GM21737 (cell line): ENCODE measurements around the gene REXO5.
"Not testable (repeated sequence)": the region's sequence is repeated elsewhere in the genome, so short reads cannot be mapped to it uniquely, and the experiment has no call there.

ENCODE experiments used
- ATAC-seq: cut with Tn5 transposase; IDR thresholded peaks from one replicate; pipeline ENCODE4 v1.9.1; 2021; ENCODE audit warnings: mild to moderate bottlenecking, moderate library complexity; ENCODE audit not compliant: unreplicated experiment

The REXO5 gene

GRCh38 chr16:20798364-20798763, 8.0 kb upstream of the REXO5 start:
- ATAC-seq = no peak

GRCh38 chr16:20799599-20799998, 6.7 kb upstream of the REXO5 start:
- ATAC-seq = no peak

- ATAC-seq = no peak
Measured at GRCh38 chr16:20801278-20801677, 5.0 kb upstream of the REXO5 start.

- ATAC-seq = no peak
Measured at GRCh38 chr16:20803192-20803560, 3.2 kb upstream of the REXO5 start.

- ATAC-seq = no peak
Measured at GRCh38 chr16:20803561-20804214, 2.6 kb upstream of the REXO5 start.

- not testable (repeated sequence) for ATAC-seq
Measured at GRCh38 chr16:20805684-20806167, 601 bp upstream of the REXO5 start.

- no peak for ATAC-seq
Measured at GRCh38 chr16:20807862-20808261, 1.5 kb downstream of the REXO5 start.

GRCh38 chr16:20811889-20812439, 5.6 kb downstream of the REXO5 start:
- no peak for ATAC-seq

- ATAC-seq = no peak
Measured at GRCh38 chr16:20812510-20812909, 6.2 kb downstream of the REXO5 start.

- no peak for ATAC-seq
Measured at GRCh38 chr16:20814784-20815183, 8.5 kb downstream of the REXO5 start.

GRCh38 chr16:20818929-20819585, 12.7 kb downstream of the REXO5 start:
- no peak for ATAC-seq

GRCh38 chr16:20821682-20822081, 15.4 kb downstream of the REXO5 start:
- no peak for ATAC-seq

GRCh38 chr16:20822521-20823325, 16.4 kb downstream of the REXO5 start:
- ATAC-seq = no peak

GRCh38 chr16:20826039-20826566, 19.8 kb downstream of the REXO5 start:
- no peak for ATAC-seq

- ATAC-seq = no peak
Measured at GRCh38 chr16:20829536-20829935, 23.2 kb downstream of the REXO5 start.

GRCh38 chr16:20830372-20830771, 24.0 kb downstream of the REXO5 start:
- ATAC-seq = no peak

- no peak for ATAC-seq
Measured at GRCh38 chr16:20833086-20833485, 26.8 kb downstream of the REXO5 start.

- ATAC-seq = no peak
Measured at GRCh38 chr16:20838240-20838639, 31.9 kb downstream of the REXO5 start.

- no peak for ATAC-seq
Measured at GRCh38 chr16:20839504-20839903, 33.2 kb downstream of the REXO5 start.

- ATAC-seq = no peak
Measured at GRCh38 chr16:20844054-20844453, 37.7 kb downstream of the REXO5 start.

- ATAC-seq = no peak
Measured at GRCh38 chr16:20844588-20844987, 38.3 kb downstream of the REXO5 start.
